CD4-positive, alpha-beta T cell treated with Interferon alpha-2 for 1 hour (primary cell): ENCODE results near the gene RNPEPL1.

Experiments used
- DNase-seq, 2 donors: peaks; one replicate each; pipeline ENCODE4 v3.0.0-alpha.2; 2020 to 2022

The RNPEPL1 gene

DNA sequence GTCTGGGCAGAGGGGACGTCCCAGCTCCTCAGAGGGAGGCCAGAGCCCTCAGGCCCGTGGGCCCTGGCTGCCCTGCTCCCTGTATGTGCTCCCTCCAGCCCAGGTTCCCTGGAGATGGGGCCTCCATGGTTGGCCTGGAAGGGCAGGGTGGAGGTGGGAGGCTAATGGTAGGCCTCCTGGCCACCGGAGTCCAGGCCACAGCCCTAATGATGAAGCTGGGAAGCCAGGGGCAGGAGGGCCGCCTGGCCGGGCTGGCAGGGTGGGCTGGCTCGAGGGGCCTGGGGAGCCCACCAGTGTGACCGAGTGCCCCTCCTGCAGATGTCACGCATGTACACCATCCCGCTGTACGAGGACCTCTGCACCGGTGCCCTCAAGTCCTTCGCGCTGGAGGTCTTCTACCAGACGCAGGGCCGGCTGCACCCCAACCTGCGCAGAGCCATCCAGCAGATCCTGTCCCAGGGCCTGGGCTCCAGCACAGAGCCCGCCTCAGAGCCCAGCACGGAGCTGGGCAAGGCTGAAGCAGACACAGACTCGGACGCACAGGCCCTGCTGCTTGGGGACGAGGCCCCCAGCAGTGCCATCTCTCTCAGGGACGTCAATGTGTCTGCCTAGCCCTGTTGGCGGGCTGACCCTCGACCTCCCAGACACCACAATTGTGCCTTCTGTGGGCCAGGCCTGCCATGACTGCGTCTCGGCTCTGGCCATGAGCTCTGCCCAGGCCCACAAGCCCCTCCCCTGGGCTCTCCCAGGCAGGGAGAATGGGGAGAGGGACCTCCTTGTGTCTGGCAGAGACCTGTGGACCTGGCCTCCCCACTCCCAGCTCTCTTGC lies 9.2 kb downstream of the RNPEPL1 start:
- no peak for DNase-seq

DNA sequence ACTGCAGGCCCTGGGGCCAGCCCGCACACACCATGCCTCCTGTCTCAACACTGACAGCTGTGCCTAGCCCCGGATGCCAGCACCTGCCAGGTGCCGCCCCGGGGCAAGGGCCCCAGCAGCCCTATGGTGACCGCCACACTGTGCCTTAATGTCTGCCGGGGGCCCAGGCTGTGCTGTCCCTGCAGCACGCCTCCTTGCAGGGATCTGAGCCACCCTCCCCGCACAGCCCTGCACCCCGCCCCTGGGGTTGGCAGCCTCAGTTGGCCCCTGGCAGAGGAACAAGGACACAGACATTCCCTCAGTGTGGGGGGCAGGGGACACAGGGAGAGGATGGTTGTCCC lies 9.8 kb downstream of the RNPEPL1 start:
- no peak for DNase-seq

DNA sequence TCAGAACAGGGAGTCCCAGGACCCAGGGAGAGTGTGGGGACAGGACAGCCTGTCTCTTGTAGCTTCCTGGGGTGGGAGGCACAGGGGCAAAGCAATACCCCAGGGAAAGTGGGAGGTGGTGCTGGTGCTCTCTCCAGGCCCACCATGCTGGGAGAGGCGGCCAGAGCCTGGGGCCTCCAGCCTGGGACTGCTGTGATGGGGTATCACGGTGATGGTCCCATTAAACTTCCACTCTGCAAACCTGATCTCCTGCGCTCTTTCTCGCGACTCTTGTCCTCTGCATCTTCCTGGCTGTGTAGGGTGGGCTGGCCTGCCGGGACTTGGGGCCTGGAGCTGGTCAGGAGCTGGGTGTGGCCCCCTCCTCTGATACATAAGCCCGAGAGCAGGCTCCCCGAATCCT lies 10.2 kb downstream of the RNPEPL1 start:
- no peak for DNase-seq

DNA sequence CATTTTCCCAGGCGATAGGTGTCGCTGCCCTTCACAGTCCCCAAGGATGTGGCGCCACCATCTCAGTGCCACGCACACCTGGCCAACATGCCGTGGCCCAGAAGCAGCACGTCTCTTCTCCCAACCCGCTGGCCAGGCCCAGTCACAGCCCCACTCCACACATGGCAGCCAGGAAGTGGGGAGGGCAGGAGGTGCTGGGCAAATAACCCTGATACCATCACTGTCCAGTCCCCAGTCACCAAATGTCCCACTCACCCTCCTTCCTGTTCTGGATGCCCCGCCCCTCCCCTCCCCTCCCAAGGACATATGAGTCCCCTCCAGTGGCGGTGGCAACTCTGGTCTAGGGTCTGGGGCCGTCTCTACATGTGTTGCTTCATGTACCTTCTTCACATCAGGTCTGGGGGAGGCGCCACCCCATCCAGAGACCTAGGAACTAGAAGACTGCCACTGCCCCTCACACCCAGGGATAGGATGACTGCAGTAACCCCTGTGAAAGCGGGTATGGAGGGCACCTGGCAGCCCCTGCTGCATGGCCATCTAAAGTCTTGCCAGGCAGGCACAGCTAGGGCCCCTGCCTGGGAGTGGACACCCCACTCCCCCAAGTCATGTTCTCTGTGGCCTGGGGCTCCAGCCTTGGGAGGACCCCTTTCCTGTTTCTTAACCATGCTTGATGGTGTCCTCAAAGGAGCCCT lies 10.9 kb downstream of the RNPEPL1 start:
- DNase-seq, result no peak

DNA sequence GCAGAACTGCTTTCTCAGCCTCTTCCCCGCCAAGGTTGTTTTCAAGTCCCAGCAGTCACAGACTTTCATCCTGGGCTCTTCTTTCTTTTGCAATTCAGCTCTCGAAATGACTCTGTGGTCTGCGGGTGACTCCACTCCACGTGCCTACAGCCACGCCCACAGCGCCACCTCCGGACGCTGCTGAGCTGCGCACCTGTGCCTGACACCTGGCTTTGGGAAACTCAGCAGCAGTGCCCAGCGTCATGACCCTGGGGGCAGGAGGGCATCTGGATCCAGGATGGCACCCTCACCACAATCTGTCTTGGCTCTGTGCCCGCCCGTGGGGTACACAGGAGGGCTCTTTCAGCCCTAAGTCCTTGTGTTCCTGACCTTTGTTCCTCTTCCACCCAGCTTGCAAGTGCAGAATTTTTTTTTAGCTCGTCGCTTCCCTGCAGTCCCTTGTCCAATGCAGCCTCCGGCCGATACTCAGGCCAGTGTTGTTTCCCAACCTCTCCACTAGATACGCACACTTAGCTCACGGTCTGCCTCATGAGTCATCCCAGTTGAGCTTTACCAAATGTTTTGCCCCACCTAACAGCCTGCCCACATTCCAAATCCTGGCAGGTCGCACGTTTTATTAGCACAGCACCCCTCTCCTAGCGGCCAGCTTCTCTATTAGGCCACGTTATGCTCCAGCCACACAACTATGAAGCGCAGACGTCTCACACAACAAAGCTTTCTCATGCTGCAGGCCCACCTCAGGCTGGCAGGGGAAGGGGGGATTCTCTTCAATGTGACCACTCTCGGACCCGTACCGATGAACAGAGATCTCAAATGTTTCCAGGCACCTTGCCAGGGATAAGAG lies 11.7 kb downstream of the RNPEPL1 start:
- DNase-seq, result peak; percentile 69 to 86

DNA sequence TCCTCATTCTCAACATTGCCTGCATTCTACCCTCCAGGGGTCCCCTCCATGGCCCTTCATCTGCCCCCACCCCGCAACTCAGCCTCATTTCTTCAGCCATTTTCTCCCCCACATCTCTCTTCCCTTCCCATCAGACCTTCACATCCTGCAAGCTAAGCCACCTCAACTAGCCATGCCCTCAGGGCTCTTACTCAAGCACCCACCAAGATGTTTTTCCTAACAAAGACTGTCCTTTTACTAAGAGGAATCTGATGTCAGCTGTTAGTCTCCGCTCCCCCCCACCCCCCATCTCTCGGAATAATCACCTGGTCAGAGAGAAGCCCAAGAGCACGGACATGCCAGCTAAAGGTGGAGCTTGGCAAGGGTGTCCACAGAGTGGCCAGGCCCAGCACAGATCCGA lies 13.5 kb downstream of the RNPEPL1 start:
- no peak for DNase-seq

DNA sequence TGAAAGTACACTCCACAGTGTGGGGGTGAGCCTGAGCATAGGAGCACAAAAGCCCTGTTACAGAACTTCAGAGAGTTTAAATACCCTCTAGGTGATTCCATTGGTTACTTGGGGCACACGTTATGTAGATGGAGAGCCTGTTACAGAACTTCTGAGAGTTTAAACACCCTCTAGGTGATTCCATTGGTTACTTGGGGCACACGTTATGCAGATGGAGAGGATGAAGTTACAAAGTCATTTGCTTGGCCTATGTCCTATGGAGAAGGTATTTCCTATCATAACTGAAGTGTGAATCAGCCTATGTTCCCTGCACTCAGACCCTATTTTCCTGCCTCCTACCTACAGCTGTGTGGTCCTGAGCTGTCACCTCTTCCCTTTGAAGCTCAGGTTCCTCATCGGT lies 14.5 kb downstream of the RNPEPL1 start:
- no peak for DNase-seq

DNA sequence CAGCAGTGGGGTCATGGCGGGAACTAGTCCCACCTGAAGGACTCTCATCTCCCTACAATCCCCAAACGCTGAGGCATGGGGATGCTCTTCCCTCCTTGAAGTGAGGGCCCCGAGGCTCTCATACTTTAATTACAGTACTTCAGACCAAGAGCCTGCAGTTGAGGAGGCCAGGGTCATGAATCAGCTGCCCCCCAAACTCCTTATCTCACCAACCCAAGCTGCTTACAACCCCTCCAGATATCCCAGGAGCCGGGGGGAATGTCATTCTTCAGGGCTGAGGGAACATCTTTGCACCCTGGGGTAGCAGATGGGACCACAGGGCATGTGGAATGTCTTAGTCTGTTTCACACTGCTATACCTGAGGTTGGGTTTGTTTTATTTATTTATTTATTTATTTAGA lies 15.5 kb downstream of the RNPEPL1 start:
- no peak for DNase-seq

DNA sequence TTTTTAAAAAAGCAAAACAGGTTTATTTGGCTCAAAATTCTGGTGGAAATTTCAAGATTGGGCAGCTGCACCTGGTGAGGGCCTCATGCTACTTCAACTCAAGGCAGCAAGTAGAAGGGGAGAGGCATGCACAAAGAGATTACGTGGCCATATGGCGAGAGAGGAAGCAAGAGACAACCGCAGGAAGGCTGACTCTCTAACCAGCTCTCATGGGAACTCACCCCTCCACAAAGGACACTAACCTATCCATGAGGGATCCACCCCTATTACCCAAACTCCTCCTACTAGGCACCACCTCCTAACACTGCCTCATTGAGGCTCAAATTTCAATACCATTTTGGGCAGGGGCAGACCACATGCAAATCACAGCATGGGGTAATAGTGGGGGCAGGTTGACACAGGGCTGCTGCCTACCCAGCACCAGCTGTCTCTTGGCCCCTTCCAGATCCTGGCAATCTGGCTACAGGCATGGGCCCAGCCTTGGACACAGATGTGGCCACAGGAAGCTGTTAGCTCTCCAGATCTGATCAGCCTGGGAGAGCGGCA lies 16.3 kb downstream of the RNPEPL1 start:
- peak in 1 of 2 donors; percentile 54 for DNase-seq

DNA sequence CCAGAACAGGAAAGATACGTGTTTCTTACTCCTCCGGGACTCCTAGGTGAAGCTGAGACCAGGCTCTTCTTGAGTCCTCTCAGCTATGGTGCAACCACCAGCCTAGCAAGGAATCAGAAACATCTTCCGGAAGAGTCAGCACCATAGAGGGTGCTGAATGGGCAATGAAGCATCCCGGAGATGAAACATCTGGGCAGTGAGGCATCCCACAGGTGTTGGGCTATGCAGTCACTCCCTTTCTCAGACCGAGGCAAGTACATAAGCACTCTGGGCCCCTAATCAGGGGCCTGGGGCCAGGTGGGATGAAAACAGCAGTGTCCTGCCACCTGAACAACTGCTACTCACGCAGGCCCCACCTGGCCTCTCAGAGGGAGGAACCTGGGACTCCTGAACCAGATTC lies 16.8 kb downstream of the RNPEPL1 start:
- DNase-seq, result no peak

DNA sequence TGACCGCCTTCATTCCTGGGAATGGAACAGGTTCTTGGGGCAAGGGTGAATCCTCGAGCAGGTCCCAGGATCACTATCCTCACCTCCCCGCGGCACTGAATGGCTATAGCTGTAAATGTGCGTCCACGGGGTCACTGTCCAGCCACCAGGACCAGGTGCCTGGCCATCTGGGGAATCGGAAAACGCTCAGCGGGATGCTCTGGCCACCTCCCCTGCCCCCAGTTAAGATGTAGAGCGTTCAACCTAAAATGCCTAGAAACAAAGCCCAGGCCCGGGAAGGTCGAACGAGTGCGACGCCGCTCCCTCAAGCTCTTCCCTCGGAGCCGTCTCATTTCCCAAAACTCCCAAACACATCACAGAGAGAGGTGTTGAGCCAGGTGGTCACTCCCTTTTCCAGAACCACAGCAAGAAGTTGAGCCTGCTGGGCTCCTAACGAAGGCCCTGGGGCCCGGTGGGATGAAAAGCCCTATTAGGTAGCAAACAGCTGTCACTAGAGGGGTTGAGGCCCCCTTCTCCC lies 17.5 kb downstream of the RNPEPL1 start:
- no peak for DNase-seq

DNA sequence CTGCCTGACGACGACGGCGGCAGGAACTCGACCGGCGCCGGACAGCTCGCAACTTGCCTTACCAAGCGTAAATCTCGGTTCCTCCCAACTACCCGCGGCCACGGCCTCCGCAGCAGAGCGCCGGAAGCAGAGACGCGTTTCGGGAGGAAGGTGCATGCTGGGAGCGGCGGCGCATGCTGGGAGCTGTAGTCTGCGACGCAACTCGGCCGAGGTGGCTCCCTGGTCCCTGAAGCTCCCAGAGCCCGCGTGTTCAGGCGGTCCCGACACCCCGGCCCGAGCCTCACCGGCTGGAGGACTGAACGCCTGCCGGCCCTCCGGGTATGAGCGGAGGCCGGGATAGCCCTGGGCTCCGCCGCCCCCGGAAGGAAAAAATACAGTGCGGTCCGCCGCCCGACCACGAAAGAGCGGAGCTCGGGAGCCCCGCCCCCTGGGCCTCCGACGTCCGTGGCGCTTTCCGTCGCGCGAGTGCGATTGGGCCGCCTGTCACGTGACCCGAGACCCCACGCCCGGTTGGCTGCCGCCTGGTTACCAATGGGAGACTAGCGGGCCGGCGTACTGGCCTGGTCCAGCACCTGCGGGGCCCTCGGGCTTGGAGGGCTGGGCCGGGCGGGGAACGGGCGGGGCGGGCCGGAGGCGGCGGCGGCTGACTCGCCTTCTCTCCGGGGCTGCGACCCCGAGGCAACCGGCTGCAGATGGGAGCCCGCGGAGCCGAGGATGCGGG lies 18.1 kb downstream of the RNPEPL1 start, which contains the start of gene CAPN10:
TSS of gene CAPN10 (plus strand) at position 537 of the 721 bp plus-strand sequence. CDS start at position 715, 178 bp downstream.
- peak; percentile 93 to 96 for DNase-seq

DNA sequence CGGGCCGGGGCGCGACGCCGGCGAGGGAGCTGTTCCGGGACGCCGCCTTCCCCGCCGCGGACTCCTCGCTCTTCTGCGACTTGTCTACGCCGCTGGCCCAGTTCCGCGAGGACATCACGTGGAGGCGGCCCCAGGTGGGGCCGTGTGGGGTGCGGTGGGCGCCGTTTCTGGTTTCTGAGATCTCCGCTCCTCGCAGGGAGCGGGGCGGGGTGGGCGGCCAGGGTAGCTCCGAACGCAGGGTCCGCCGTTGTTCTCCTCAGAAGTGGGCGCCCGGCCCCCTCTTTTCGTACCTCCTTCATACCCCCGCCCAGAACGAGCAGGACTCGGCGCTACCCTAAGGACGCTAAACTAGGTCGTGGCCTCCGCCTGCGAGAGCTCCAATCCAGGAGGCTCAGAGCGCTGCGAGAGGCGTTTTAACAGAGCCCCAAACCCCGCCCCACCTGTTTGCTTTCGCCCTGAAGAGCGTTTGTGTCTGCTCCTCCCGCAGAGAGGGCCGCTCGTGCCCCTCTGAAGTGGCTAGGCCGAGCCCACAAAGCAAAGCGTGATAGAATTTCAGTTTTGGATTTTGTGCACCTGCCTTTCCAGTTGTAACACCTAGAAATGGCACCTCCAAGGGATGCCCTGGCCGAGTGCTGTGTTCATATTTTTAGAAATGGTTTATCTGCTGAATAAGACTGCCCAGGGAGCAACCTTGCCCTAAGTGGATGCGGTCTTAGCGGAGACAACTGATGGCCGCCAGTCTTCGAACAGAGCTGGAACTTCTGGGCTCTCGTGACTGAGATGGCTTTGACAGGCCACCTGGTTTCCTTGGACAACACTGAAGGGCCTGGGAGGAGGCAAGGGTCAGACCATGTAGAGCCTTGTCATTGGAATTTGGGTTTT lies 18.9 kb downstream of the RNPEPL1 start:
- DNase-seq, result peak; percentile 31 to 61

DNA sequence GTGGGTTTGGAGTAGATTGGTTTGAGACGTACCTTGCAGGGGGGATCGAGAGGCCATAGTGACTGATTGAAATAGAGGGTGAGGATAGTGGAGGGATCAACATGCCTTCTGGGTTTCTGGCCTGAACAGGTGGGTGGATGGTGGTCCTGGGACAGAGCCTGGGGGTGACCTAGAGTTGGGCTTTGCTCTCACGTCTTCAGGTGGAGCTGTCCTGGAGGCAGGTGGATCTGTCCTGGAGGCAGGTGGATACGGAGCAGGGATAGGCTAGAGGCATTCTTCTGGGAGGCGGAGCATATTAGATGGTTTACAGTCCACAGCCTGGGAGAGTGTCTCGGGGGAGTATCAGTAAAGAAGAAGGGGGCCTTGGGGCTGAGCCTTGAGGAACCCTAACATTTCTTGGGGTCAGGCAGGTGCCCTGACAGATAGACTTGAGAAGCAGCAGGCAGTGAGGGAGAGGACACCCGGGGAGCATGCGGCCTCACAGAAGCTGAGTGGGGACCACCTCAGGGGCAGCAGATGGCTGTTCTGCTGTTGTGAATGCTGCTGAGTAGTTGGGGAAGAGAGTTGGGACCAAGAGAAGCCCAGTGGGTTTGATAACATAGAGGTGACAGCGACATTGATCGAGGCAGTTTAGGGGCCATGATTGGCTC lies 19.8 kb downstream of the RNPEPL1 start:
- DNase-seq, result no peak

DNA sequence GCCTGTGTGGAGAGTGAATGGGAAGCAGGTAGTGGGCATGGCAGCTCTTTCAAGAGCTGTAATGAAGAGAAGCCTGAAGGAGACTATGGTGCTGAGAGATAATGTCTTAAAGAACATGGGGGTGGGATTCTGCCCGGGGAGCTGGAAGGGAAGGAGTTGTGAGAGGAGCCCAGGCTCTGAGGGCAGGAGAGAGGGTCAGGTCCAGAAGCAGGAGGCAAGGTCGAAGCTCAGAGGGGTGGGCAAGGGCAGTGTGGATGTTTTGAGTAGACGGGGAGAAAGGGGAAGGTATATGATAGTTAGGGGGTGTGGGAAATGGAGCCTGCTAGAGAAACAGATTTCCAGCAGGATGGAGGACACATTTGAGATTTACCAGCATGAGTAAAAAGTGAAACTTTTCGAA lies 20.4 kb downstream of the RNPEPL1 start:
- no peak for DNase-seq

DNA sequence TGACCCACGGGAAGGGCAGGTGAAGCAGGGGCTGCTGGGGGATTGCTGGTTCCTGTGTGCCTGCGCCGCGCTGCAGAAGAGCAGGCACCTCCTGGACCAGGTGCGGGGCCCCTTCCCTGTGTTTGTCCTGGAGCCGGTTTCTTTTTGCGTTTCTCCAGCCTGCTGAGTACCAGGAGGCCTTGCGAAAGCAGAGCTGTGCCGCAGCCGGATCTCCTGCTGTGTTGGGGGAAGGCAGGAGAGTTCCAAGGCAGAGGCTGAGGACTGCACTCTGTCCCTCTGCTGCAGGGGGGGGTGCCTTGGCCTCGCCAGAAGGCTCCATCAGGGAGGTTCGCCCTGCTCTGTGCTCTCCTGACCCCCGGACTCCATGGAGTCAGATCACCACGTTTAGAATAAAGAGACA lies 21.1 kb downstream of the RNPEPL1 start:
- no peak for DNase-seq

DNA sequence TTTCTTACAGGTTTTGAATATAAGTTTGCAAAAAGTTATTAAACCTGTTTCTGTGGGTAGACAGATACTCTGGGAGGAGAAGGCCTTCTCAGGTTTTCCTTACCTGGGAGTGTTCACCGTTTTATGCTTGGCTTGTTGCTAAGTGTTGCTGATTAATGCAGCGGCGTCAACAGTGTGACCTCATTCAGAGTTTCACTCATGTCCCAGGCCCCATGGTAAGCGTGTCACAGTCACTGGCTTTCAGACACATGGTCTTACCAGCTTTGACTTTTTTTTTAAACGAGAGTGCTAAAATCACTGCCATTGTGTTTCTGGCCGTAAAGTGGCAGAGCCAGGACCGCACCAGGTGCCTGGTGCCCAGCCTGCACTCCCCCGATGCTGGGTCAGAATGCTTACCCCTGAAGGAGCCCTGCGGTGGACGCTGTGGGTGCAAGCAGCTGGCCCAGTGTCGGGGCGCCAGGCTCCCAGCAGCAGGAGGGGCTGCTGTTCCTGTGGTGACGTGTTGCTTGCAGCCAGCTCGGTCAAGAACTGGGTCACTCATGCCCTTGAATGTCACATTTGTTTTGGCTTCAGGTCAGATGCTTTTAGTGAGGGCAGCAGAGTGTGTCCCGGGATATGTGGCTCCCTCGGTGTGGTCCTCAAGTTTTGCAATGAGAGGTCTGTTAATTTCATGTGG lies 21.7 kb downstream of the RNPEPL1 start:
- DNase-seq, result no peak

DNA sequence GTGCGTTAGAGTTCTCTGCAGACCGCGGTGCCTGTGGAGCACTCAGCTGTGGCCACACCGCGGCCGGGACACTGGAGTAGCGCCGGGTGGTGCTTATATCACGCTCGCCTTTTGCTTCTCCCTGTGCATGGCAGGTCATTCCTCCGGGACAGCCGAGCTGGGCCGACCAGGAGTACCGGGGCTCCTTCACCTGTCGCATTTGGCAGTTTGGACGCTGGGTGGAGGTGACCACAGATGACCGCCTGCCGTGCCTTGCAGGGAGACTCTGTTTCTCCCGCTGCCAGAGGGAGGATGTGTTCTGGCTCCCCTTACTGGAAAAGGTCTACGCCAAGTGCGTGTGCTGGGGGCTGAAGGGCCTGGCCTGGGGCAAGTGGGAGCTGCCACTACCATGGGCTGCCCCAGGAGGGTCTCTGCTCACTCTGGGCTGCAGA lies 22.4 kb downstream of the RNPEPL1 start:
- no peak for DNase-seq

DNA sequence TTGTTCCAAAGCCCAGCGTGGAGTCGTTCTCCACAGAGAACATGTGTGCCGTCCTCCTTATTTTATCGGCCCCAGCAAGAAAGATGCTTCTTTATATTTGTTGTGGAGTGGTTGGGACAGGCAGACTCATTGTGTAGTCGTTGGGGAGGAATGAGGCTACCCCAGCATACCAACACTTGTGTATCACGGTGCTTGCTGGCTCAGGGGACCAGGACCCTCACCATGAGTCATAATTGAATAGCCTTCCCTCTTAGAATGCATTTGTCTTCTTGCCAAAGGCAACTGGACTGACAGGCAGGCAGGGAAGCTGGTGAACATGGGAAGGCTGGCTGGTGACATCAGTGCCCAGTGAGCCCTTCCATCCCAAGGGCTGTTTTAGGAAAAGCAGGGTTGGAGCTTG lies 22.9 kb downstream of the RNPEPL1 start:
- DNase-seq, result no peak

DNA sequence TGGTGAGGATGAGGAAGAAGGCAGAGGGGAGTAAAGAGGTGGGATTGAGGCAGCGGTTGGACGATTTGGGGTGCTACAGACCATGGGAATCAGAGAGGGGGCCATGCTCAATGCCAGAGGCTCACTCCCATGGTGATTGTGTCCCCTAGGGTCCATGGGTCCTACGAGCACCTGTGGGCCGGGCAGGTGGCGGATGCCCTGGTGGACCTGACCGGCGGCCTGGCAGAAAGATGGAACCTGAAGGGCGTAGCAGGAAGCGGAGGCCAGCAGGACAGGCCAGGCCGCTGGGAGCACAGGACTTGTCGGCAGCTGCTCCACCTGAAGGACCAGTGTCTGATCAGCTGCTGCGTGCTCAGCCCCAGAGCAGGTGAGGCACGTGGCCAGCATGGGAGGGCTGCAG lies 23.5 kb downstream of the RNPEPL1 start:
- DNase-seq, result no peak
